Keratinocyte (primary cell): Measurements from ENCODE around the gene TUBB6.

Experiments used
- CTCF ChIP-seq, 3 experiments: IDR thresholded peaks in 1 of 3; conservative IDR thresholded peaks in 1 of 3; optimal IDR thresholded peaks in 1 of 3; 2 replicates in 2 of 3; 3 replicates in 1 of 3; pipeline versions ENCODE3 to v1.5.1; 2011; ENCODE audit warnings: low read length in 3 of 3, mild to moderate bottlenecking in 3 of 3, moderate library complexity in 2 of 3, control low read depth in 1 of 3, inconsistent platforms in 1 of 3; ENCODE audit not compliant: insufficient read depth in 2 of 3; ENCODE audit errors: extremely low read depth in 1 of 3
- EZH2 ChIP-seq: IDR thresholded peaks from one replicate; pipeline ENCODE4 v1.6.1; 2012; ENCODE audit warnings: inconsistent platforms, mild to moderate bottlenecking, low read length, moderate library complexity

- no peak for TF ChIP-seq CTCF (optimal IDR thresholded peaks at IDR 0.05 in 1 of 3, IDR thresholded peaks at IDR 0.05 in 1 of 3, conservative IDR thresholded peaks at IDR 0.05 in 1 of 3; ENCODE audit: extremely low read depth in 1 of 3, insufficient read depth in 2 of 3, low read length in 3 of 3)
- no peak for TF ChIP-seq EZH2
Observed at GRCh38 chr18:12283666-12284065, 24.4 kb upstream of the TUBB6 start.
